ENCODE data around the gene GRID2.

Gene GRID2

DNA sequence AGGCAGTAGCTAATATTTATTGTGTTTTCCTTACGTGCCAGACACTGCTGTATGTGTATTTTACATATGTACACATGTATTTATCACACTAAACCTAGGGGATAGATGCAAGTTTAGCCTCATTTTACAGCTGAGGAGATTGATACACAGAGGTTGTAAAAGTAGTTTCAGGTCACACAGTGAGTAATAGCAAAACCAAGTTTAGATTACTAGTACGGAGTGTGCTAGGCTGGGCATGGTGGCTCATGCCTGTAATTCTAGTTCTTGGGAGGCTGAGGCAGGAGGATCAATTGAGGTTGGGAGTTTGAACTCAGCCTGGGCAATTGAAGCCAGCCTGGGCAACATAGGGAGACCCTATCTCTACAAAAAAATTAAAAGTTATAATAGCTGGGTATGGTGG lies 823.7 kb downstream of the GRID2 start:
- DNase-seq: no peak

DNA sequence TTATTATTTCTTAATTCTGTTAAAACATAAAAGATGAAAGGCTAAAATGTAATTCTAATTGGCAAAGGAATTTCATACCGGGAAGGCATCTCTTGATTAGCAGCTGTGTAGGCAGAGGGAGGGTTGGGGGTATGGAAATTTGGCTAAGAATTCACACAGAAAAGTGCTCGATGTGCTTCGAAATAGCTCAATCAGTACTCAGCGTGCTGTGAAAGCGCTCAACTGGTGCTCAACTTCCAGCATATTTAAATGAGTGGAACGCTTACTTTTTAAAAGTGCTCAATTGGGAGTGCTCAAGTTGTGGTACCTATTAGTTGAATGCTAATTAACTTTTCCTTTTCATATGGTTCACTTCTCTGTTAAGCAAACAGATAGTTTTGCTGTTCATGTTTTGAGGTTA lies 828.9 kb downstream of the GRID2 start:
- no peak for DNase-seq

- DNase-seq: no peak
Observed at GRCh38 chr4:93139118-93139517, 835.4 kb downstream of the GRID2 start.

DNA sequence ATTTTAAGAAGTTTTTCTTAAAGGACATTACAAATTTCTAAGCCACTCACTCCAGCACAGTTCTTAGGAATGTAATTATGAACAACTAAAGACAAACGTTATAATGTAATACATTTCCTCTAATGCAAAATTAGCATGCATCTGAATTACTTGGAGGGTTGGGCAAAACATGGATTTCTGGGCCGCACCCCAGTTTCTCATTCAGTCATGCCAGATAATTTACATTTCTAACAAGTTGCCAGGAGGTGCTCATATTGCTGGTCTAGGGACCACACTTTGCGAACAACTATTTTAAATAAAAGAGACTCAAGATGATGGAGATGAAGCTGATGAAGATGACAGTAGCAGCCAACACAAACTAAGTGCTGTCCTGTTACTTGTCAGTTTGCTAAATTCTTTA lies 840.1 kb downstream of the GRID2 start:
- no peak for DNase-seq

- DNase-seq: no peak
Observed at GRCh38 chr4:93144644-93145043, 840.9 kb downstream of the GRID2 start.

DNA sequence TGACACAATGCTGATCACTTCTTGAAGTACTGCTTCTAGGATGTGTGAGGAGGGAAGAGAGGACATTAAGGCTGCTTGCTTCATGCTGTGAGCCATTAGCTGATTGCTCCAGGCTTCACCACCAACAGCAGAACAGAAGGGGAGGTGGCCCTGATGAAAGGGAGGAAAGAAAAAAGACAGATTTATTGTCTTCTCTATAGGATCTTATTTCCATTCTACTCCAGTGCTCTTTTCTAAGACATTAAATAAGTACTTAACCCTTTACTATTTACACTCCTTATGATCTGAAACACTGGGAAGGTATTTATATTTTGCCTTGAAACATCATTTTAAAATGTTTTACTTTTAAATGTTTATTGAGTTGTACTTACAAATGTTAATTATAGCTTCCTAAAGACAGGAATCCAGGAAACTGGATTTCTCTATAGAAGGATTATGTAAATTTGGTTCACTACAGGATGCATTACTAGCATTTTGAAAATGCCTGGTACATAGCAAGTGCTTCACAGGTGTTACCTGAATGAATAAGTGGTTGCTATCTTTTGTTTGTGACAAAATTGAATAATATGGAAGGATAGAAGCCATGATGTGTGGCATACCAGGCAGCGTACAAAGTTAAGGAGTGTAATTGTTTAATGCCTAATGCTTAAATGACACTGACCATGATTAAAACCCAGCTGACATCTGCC lies 843.9 kb downstream of the GRID2 start:
- no peak for DNase-seq

DNA sequence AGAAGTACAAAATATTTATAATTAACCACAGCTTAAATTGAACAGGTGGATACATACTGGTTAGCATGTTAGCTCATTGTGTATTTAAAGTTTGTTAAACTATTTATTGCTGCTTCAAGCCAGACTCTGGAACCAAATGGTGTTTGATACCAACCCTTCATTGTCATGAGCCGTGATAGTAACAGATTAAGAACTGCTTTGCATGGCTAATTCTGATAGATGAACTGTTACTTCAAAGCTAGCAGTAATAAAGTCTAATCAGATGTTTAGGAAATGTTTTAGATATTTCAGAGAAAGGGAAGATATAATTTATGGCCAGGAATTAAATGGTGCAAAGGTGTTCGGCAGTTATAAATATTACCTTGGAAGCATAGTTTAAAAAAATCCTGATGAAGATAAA lies 848.7 kb downstream of the GRID2 start:
- no peak for DNase-seq

- no peak for DNase-seq
Observed at GRCh38 chr4:93157986-93158385, 854.2 kb downstream of the GRID2 start.

DNA sequence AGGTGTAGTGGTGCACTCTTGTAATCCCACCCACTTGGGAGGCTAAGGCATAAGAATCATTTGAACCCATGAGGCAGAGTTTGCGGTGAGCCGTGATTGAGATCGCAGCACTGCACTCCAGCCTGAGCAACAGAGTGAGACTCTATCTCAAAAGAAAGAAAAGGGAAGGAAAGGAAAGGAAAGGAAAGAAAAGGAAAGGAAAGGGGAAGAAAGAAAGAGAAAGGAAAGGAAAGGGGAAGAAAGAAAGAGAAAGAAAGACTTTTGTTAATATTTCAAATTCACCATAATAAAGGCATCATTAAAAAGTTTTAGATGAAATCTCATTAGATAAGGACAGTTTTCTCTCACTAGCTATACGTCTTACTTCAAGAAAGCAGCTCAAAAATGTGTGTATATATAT lies 864.3 kb downstream of the GRID2 start:
- no peak for DNase-seq

- no peak for DNase-seq
Observed at GRCh38 chr4:93169966-93170365, 866.2 kb downstream of the GRID2 start.

DNA sequence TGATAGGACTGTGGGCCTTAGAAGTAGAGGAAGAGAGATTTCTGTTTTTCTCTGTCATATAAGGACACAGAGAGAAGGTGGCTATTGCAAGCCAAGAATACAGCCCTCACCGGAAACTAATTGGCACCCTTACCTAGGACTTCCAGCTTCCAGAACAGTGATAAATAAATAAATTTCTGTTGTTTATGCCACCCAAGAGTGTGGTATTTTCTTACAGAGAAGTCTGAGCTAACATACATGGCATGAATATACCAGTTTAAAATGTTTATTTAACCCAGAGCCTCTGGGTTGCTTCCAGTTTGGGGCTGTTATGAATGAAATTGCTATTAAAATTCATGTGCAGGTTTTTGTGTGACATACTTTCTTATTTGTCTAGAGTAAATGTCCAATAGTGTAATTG lies 870.8 kb downstream of the GRID2 start:
- no peak for DNase-seq

DNA sequence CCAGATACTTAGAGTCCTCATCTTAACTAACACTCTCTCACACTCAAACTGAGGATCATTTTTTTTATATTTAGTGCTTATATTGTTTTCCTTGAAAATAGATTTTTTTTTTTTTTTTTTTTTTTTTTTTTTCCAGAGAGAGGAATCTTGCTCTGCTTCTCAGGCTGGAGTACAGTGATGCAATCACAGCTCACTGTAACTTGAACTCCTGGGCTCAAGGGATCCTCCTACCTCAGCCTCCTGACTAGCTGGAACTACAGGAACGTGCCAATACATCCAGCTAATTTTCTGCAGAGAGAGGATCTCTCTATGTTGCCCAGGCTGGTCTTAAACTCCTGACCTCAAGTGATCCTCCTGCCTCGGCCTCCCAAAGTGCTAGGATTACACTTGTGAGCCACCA lies 874.5 kb downstream of the GRID2 start:
- no peak for DNase-seq

DNA sequence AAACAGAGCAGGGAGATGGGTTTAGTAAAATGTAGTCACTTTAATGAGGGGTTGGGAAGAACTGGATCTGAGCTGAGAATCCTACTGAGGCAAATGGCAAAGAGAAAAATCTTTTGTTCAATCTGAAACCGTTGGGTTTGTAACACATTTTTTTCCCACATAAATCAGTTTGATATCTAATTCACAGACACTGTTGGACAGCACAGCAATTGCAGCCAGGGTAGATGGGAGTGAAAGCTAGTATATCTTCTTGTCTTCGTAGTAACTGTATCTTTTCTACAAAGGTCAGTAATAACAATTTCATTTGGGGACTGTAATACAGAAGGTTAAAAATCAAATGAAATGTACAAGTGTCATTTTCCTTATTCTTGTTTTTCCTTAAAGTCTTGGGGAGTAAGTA lies 875.3 kb downstream of the GRID2 start:
- no peak for DNase-seq

GRCh38 chr4:93182722-93183121 lies 879.0 kb downstream of the GRID2 start:
- no peak for DNase-seq

DNA sequence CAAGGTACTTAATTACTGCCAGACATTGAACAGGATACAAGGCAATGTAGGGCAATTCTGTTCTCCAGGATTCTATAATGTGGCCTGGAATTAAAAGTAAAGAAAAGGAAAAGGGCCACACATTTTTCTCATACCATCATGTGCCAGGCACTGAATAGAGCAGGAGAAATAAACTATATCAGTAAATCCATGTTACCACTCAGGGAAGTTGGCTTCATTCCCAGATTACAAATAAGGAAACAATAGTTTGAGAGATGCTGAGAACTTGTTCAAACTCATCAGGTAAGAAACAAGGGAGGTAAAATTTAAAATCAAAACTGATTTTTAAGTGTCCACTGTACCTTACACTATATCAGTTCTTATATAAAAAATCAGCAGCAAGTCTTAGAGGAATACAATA lies 879.8 kb downstream of the GRID2 start:
- no peak for DNase-seq

GRCh38 chr4:93184053-93184452 lies 880.3 kb downstream of the GRID2 start:
- DNase-seq: no peak

- DNase-seq: no peak
Observed at GRCh38 chr4:93186846-93187245, 883.1 kb downstream of the GRID2 start.

DNA sequence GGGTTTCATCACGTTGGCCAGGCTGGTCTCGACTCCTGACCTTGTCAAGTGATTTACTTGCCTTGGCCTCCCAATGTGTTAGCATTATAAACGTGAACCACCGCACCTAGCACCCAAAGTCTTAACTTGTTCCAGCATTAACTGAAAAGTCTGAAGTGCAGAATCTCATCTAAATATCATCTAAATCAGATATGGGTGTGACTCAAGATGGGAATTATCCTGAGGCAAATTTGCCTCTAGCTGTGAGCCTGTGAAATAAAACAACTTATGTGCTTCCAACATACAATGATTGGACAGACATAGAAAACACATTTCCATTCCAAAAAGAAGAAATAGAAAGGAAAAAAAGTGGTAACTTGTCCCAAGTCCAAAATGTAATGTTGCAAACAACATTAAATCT lies 883.7 kb downstream of the GRID2 start:
- no peak for DNase-seq

DNA sequence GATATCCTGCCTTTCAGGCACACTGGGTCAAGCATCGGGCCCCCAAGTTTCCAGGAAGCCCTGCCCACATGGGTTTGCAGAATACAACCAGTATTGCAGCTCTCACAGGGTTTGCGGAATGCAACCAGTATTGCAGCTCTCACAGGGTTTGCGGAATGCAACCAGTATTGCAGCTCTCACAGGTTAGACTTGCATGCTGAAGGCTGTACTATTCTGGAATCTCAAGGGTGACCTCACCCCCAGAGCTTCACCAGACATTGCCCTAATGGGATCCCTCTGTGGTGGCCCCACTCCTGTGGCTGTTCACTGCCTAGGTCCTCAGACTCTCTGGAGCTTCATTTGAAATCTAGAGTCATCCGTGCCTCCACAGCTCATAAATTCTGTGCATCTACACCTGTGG lies 884.1 kb downstream of the GRID2 start:
- DNase-seq: no peak

GRCh38 chr4:93199492-93199891 lies 895.7 kb downstream of the GRID2 start:
- DNase-seq: no peak

DNA sequence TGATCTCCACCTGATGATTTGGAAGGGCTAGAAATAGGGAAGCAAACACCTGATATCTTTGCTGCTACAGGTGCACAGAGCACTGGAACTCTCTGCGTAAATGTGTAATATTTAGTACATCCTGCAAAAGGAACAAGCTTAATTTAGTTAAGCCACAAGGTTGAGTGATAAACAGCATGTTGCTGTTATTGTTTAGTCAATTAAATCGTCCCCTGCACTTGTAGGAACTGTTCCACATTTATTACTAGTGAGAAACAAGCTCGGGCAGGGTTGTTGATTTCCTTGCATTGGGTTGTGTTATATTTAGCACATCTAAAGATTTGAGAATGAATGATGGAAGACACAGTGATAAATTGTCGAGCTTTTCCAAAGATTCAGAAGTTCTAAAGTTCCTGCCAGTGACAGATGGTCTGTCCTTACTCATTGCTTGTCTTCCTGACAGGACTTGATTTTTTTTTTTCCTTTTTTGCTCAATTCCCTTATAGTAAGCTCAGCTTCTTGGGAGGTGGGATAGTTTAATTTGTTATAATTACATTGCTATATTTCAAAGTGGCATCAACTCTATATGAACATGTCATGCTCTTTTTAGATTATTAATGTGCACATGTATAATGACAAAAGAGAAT lies 897.8 kb downstream of the GRID2 start:
- DNase-seq: no peak

GRCh38 chr4:93203708-93204107 lies 899.9 kb downstream of the GRID2 start:
- no peak for DNase-seq

GRCh38 chr4:93212250-93212649 lies 908.5 kb downstream of the GRID2 start:
- no peak for DNase-seq

GRCh38 chr4:93216646-93217045 lies 912.9 kb downstream of the GRID2 start:
- no peak for DNase-seq

GRCh38 chr4:93217431-93217830 lies 913.7 kb downstream of the GRID2 start:
- DNase-seq: no peak
